Suprapubic skin (tissue), 3 donors: ENCODE data around the gene CYSLTR1.

ENCODE experiments used
- EP300 ChIP-seq: sonication (generic); formaldehyde crosslinking; IDR thresholded peaks from one replicate; pipeline ENCODE4 v1.6.1; 2017; ENCODE audit warnings: antibody characterized with exemption
- POLR2A ChIP-seq, 2 donors: fragments of 450-650 bp; IDR thresholded peaks; one replicate each; pipeline ENCODE4 v1.6.1; 2017; ENCODE audit warnings: antibody characterized with exemption in 2 of 2, mild to moderate bottlenecking in 2 of 2, moderate library complexity in 2 of 2
- TF ChIP-seq, protein P1 (sequence below), 2 donors: fragments of 200-600 bp in 1 of 2; fragments of 450-650 bp in 1 of 2; sonication (generic) in 1 of 2; IDR thresholded peaks; one replicate each; pipeline ENCODE4 v1.5.1; 2016 to 2019; ENCODE audit warnings: antibody characterized with exemption in 2 of 2, mild to moderate bottlenecking in 1 of 2, moderate library complexity in 1 of 2

- TF ChIP-seq, protein P1, sequence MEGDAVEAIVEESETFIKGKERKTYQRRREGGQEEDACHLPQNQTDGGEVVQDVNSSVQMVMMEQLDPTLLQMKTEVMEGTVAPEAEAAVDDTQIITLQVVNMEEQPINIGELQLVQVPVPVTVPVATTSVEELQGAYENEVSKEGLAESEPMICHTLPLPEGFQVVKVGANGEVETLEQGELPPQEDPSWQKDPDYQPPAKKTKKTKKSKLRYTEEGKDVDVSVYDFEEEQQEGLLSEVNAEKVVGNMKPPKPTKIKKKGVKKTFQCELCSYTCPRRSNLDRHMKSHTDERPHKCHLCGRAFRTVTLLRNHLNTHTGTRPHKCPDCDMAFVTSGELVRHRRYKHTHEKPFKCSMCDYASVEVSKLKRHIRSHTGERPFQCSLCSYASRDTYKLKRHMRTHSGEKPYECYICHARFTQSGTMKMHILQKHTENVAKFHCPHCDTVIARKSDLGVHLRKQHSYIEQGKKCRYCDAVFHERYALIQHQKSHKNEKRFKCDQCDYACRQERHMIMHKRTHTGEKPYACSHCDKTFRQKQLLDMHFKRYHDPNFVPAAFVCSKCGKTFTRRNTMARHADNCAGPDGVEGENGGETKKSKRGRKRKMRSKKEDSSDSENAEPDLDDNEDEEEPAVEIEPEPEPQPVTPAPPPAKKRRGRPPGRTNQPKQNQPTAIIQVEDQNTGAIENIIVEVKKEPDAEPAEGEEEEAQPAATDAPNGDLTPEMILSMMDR (IDR thresholded peaks at IDR 0.05): no peak
- TF ChIP-seq EP300 (no peak), POLR2A (IDR thresholded peaks at IDR 0.05) (no peak)
Observed at GRCh38 chrX:78330068-78330467, 2.7 kb upstream of the CYSLTR1 start.
